NAMALWA (cell line): Measurements from ENCODE around the gene ZNF765.
A peak's percentile ranks its signal among the peaks of the same experiment; 100 is the strongest.
"Not testable (repeated sequence)": the region's sequence is repeated elsewhere in the genome, so short reads cannot be mapped to it uniquely, and the experiment has no call there.

ENCODE experiments used
- DNase-seq: peaks from one replicate; pipeline ENCODE4 v3.0.0-alpha.2; 2015; ENCODE audit warnings: low spot score

Gene ZNF765

GRCh38 chr19:53422551-53422950 is 27.6 kb downstream of the ZNF765 start:
- DNase-seq: no peak

- DNase-seq: not testable (repeated sequence)
Observed at GRCh38 chr19:53423074-53423473, 28.1 kb downstream of the ZNF765 start.

GRCh38 chr19:53423680-53424079 is 28.7 kb downstream of the ZNF765 start:
- not testable (repeated sequence) for DNase-seq

- DNase-seq: peak; percentile 66
Observed at GRCh38 chr19:53424968-53425597, 30.1 kb downstream of the ZNF765 start.

GRCh38 chr19:53431399-53432087 is 36.6 kb downstream of the ZNF765 start, which contains the start of gene ZNF761:
ZNF761 (plus strand) TSS chr19:53431984; CDS start chr19:53447269, 15,285 bp downstream.
- peak; percentile 93 for DNase-seq

GRCh38 chr19:53432088-53432661 is 37.2 kb downstream of the ZNF765 start:
- peak; percentile 17 for DNase-seq

GRCh38 chr19:53443809-53444208 is 48.9 kb downstream of the ZNF765 start:
- DNase-seq: not testable (repeated sequence)

GRCh38 chr19:53447196-53447595 is 52.2 kb downstream of the ZNF765 start:
- DNase-seq: not testable (repeated sequence)

GRCh38 chr19:53455828-53456227 is 60.9 kb downstream of the ZNF765 start:
- no peak for DNase-seq

GRCh38 chr19:53460131-53460721 is 65.3 kb downstream of the ZNF765 start:
- not testable (repeated sequence) for DNase-seq

GRCh38 chr19:53461866-53462265 is 66.9 kb downstream of the ZNF765 start:
- DNase-seq: no peak

- DNase-seq: no peak
Observed at GRCh38 chr19:53462861-53463260, 67.9 kb downstream of the ZNF765 start.

- DNase-seq: peak; percentile 71
Observed at GRCh38 chr19:53463263-53463662, 68.3 kb downstream of the ZNF765 start.

- DNase-seq: no peak
Observed at GRCh38 chr19:53466726-53467484, 72.0 kb downstream of the ZNF765 start.

GRCh38 chr19:53467485-53468262 is 72.7 kb downstream of the ZNF765 start, which contains the start of gene ZNF813:
ZNF813 (plus strand) TSS chr19:53467733; CDS start chr19:53483823, 16,090 bp downstream.
- DNase-seq: peak; percentile 90

- not testable (repeated sequence) for DNase-seq
Observed at GRCh38 chr19:53468628-53469027, 73.7 kb downstream of the ZNF765 start.

- DNase-seq: no peak
Observed at GRCh38 chr19:53471916-53472315, 77.0 kb downstream of the ZNF765 start.

GRCh38 chr19:53474832-53475231 is 79.9 kb downstream of the ZNF765 start:
- DNase-seq: not testable (repeated sequence)

GRCh38 chr19:53475470-53475869 is 80.5 kb downstream of the ZNF765 start:
- not testable (repeated sequence) for DNase-seq
